PC-9 (cell line): ENCODE measurements around the gene VAV2. TPM values are rescaled to one million over a fixed set of nuclear protein-coding genes. Genes with fewer than 3 reads are reported as not detected.

Experiments used
- BruUV-seq: library from RNA; stranded (reverse); fragments of 400-500 nt; replicated peaks from 2 replicates; lab custom pipeline; 2021; lab: Mats Ljungman, UMichigan
- CTCF ChIA-PET: fragments of 300-600 bp; sonication (Branson Sonifier 250); formaldehyde crosslinking; loops from one replicate; lab custom pipeline; 2022; ENCODE audit warnings: antibody characterized with exemption; lab: Charles Lee
- POLR2A ChIA-PET: fragments of 300-600 bp; sonication (Branson Sonifier 250); formaldehyde crosslinking; loops from one replicate; lab custom pipeline; 2022; ENCODE audit warnings: antibody characterized with exemption; ENCODE audit not compliant: unreplicated experiment; lab: Charles Lee
- DNase-seq, 2 experiments: peaks; one replicate each; pipeline versions ENCODE4 v3.0.0 to v3.0.0-alpha.2; 2015 to 2022; ENCODE audit warnings: mixed read lengths in 1 of 2
- H2AFZ ChIP-seq: fragments of 200-600 bp; sonication (generic); 2 replicates; pipeline ENCODE4 v1.8.1; 2017; ENCODE audit warnings: antibody characterized with exemption
- H3F3A ChIP-seq: fragments of 200-600 bp; sonication (generic); 2 replicates; pipeline ENCODE4 v1.8.1; 2017; ENCODE audit warnings: antibody characterized with exemption, mild to moderate bottlenecking, low read depth; ENCODE audit not compliant: insufficient read depth
- H3K27ac ChIP-seq: fragments of 200-600 bp; sonication (generic); 2 replicates; pipeline ENCODE4 v1.6.1; 2016; ENCODE audit warnings: mixed run types
- H3K27me3 ChIP-seq: fragments of 200-600 bp; sonication (generic); 2 replicates; pipeline ENCODE4 v1.6.1; 2016; ENCODE audit warnings: low read depth, mixed run types; ENCODE audit not compliant: insufficient read depth
- H3K36me3 ChIP-seq: fragments of 200-600 bp; sonication (generic); 2 replicates; pipeline ENCODE4 v1.6.1; 2016; ENCODE audit warnings: low read depth, mixed run types
- H3K4me1 ChIP-seq: fragments of 200-600 bp; sonication (generic); replicated peaks from 2 replicates; pipeline ENCODE4 v1.6.1; 2016; ENCODE audit warnings: mixed run types; ENCODE audit not compliant: insufficient read depth
- H3K4me2 ChIP-seq: fragments of 200-600 bp; sonication (generic); 2 replicates; pipeline ENCODE4 v1.6.1; 2017; ENCODE audit warnings: mixed run types
- H3K4me3 ChIP-seq: fragments of 200-600 bp; sonication (generic); 2 replicates; pipeline ENCODE4 v1.6.1; 2016; ENCODE audit warnings: mixed run types
- H3K79me2 ChIP-seq: fragments of 200-600 bp; sonication (generic); 2 replicates; pipeline ENCODE4 v1.6.1; 2017; ENCODE audit warnings: low read depth, mixed run types
- H3K9me2 ChIP-seq: fragments of 200-600 bp; sonication (generic); 2 replicates; pipeline ENCODE4 v1.8.1; 2017; ENCODE audit warnings: mild to moderate bottlenecking; ENCODE audit not compliant: insufficient read depth
- H3K9me3 ChIP-seq: fragments of 200-600 bp; sonication (generic); 2 replicates; pipeline ENCODE4 v1.8.1; 2016; ENCODE audit warnings: low read depth; ENCODE audit not compliant: insufficient read depth
- H4K20me1 ChIP-seq: fragments of 200-600 bp; sonication (generic); 2 replicates; pipeline ENCODE4 v1.8.1; 2017; ENCODE audit not compliant: insufficient read depth
- EZH2 ChIP-seq: fragments of 200-600 bp; sonication (generic); IDR thresholded peaks from 2 replicates; pipeline ENCODE4 v1.8.0; 2017; ENCODE audit warnings: antibody characterized with exemption, low read depth
- intact Hi-C: fragments of 100-400 bp; cut with micrococcal nuclease; formaldehyde crosslinking; loops from one replicate; pipeline ENCODE4 v1.10.0; 2022; ENCODE audit not compliant: unreplicated experiment
- total RNA-seq: library from RNA; stranded (reverse); gene quantifications from 2 replicates; pipeline ENCODE4 v1.2.3, GENCODE V29; 2021
- TF ChIP-seq, protein P1 (sequence below): fragments of 200-600 bp; sonication (generic); conservative IDR thresholded peaks from 2 replicates; pipeline ENCODE4 v1.6.1; 2017; ENCODE audit warnings: mixed run types, antibody characterized with exemption, mild to moderate bottlenecking, moderate library complexity

VAV2 gene
- total RNA-seq, 1 experiment from 2014 or later, result 36.5 TPM

DNA sequence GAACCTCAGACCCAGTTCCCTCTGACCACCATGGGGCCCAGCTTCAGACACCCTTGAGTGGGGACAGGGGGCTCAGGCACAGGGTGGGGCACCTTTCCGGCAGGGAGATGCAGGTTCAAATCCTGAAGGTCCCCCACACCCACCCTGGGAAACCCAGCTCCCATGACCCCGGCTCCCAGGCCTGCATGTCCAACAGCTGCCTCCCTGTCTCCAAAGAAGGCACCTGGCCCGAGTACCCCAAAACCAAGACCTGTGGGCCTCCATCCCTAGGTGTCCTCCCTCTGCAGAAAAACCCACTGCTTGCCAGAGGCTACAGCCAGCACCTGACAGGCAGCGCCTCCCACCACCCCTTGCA is 38.5 kb downstream of the VAV2 start:
- ChIA-PET POLR2A (no interaction called here), CTCF (no interaction called here)
- no peaks in the 10 kb centered on the region for H3K36me3 ChIP-seq
- H3K4me3 ChIP-seq, result no peak overlapping the region
- no peak overlapping the region for H2AFZ ChIP-seq
- H3K9me2 ChIP-seq, result no peaks in the 10 kb centered on the region
- H3K4me1 ChIP-seq, result no peaks in the 10 kb centered on the region
- H4K20me1 ChIP-seq, result peaks cover 46% of the 10 kb centered on the region
- no peak for DNase-seq
- H3K79me2 ChIP-seq, result no peaks in the 10 kb centered on the region
- no peak overlapping the region for H3K4me2 ChIP-seq
- intact Hi-C loops, result no loop called here
- no peaks in the 10 kb centered on the region for H3F3A ChIP-seq
- H3K27ac ChIP-seq, result no peak overlapping the region
- H3K9me3 ChIP-seq, result no peaks in the 10 kb centered on the region
- H3K27me3 ChIP-seq, result no peaks in the 10 kb centered on the region
- TF ChIP-seq, protein P1, sequence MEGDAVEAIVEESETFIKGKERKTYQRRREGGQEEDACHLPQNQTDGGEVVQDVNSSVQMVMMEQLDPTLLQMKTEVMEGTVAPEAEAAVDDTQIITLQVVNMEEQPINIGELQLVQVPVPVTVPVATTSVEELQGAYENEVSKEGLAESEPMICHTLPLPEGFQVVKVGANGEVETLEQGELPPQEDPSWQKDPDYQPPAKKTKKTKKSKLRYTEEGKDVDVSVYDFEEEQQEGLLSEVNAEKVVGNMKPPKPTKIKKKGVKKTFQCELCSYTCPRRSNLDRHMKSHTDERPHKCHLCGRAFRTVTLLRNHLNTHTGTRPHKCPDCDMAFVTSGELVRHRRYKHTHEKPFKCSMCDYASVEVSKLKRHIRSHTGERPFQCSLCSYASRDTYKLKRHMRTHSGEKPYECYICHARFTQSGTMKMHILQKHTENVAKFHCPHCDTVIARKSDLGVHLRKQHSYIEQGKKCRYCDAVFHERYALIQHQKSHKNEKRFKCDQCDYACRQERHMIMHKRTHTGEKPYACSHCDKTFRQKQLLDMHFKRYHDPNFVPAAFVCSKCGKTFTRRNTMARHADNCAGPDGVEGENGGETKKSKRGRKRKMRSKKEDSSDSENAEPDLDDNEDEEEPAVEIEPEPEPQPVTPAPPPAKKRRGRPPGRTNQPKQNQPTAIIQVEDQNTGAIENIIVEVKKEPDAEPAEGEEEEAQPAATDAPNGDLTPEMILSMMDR, result no peak
- TF ChIP-seq EZH2, result no peak
- no TSS peak for BruUV-seq

DNA sequence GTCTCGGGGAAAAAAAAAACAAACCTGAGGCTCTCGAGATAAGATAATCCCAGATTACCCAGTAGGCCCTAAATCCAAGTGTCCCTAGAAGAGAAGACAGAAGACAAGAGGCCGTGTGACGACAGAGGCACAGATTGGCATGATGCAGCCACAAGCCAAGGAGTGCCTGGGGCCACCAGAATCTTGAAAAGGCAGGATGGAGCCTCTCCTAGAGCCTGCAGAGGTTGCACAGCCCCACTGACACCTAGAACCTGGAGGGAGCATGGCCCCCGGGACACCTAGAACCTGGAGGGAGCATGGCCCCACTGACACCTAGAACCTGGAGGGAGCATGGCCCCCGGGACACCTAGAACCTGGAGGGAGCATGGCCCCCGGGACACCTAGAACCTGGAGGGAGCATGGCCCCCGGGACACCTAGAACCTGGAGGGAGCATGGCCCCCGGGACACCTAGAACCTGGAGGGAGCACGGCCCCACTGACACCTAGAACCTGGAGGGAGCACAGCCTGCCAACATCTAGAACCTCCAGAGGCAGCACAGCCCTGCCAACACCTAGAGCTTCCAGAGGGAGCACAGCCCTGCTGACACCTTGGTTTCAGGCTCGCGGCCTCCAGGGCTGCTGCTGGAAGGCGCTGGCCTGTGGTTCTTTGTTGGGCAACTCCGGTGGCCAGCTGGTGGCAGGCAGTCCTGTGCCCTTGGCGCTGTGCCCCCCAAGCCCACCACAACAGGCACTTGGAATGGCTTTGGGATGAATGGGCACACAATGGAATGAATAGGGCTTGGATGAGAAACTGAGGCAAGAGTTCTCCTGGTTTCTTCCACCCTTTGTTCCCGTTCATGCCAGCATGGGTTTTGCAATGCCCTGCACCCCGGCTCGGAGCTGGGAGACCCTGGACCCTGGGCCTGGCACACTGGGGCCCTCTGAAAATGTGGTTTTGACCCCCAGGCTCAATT is 39.2 kb downstream of the VAV2 start:
- no TSS peak for BruUV-seq
- Histone ChIP-seq H3K4me1 (no peaks in the 10 kb centered on the region), H4K20me1 (peaks cover 46% of the 10 kb centered on the region), H3K4me3 (no peak overlapping the region), H3K79me2 (no peaks in the 10 kb centered on the region), H3K9me2 (no peaks in the 10 kb centered on the region), H3K27me3 (no peaks in the 10 kb centered on the region), H2AFZ (no peak overlapping the region), H3K36me3 (no peaks in the 10 kb centered on the region), H3K9me3 (no peaks in the 10 kb centered on the region), H3K27ac (no peak overlapping the region), H3F3A (no peaks in the 10 kb centered on the region), H3K4me2 (no peak overlapping the region)
- intact Hi-C loops, result no loop called here
- CTCF ChIA-PET, result interaction anchor here (0.6 kb wide), 1 partner anchor 28 kb away, joined by 3 read pairs; no protein-coding TSS in a partner anchor
- no peak for DNase-seq
- POLR2A ChIA-PET, result no interaction called here
- TF ChIP-seq, protein P1, result no peak
- TF ChIP-seq EZH2, result no peak

DNA sequence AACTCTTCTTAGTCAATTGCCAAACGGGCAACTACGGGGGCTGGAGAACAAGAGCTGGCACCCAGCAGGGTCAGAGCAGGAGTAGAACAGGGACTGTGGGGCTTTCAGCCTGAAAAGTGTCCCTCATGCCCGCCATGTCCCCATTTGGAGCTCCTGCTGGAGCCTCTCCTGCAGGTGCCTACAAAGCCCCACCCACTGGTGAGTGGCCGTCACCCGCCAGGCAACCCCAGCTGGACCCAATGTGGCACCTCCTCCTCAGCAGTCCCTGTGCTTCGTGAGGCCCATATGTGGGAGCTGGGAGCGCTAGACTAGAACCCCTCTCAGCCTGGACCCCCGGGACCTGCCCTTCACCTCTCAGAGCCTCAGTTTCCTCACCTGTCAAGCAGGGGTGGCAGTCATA is 40.9 kb downstream of the VAV2 start:
- no TSS peak for BruUV-seq
- no peaks in the 10 kb centered on the region for H3K9me2 ChIP-seq
- no peak overlapping the region for H3K4me3 ChIP-seq
- H3F3A ChIP-seq, result no peaks in the 10 kb centered on the region
- H3K27ac ChIP-seq, result no peak overlapping the region
- H3K79me2 ChIP-seq, result no peaks in the 10 kb centered on the region
- H2AFZ ChIP-seq, result no peak overlapping the region
- no peaks in the 10 kb centered on the region for H3K27me3 ChIP-seq
- no peak overlapping the region for H3K4me2 ChIP-seq
- H3K4me1 ChIP-seq, result no peaks in the 10 kb centered on the region
- DNase-seq, result no peak
- intact Hi-C loops, result no loop called here
- POLR2A ChIA-PET, result interaction anchor here (0.5 kb wide), 1 partner anchor 921 kb away, joined by 5 read pairs; no protein-coding TSS in a partner anchor
- no peaks in the 10 kb centered on the region for H3K36me3 ChIP-seq
- peaks cover 52% of the 10 kb centered on the region for H4K20me1 ChIP-seq
- CTCF ChIA-PET, result no interaction called here
- no peak for TF ChIP-seq EZH2
- TF ChIP-seq, protein P1, result no peak
- no peaks in the 10 kb centered on the region for H3K9me3 ChIP-seq
